Stimulated activated CD4-positive, alpha-beta T cell treated with anti-CD3 and anti-CD28 coated beads, Interleukin-1b, Interleukin-23, amount 100 ng/mL, for 1 hour (primary cell): ENCODE data around the gene KIF13A.
"Not testable (repeated sequence)": the region's sequence is repeated elsewhere in the genome, so short reads cannot be mapped to it uniquely, and the experiment has no call there.

ENCODE experiments used
- DNase-seq, 2 donors: peaks; one replicate each; pipeline ENCODE4 v3.0.0-alpha.2; 2020; ENCODE audit warnings: low read depth in 2 of 2

The KIF13A gene

DNA sequence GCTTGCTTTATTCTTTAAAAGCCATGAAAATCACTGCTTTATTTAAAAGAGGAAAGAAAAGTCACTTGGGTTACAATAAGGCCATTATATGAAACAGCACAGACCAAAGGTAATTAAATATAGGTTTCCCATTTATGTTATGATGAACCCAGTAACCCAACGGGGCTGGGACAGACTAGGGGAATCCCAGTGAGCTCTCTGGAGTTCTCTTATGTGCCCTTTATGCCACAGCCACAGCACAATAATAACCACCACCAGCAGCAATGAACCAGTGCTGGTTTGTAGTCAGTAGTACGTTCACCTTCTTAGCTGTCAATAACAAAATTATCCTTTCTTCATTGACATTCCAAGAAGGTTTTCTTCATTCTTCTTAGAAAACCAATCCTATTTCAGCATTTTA, 87.4 kb downstream of the KIF13A start:
- DNase-seq, result no peak

DNA sequence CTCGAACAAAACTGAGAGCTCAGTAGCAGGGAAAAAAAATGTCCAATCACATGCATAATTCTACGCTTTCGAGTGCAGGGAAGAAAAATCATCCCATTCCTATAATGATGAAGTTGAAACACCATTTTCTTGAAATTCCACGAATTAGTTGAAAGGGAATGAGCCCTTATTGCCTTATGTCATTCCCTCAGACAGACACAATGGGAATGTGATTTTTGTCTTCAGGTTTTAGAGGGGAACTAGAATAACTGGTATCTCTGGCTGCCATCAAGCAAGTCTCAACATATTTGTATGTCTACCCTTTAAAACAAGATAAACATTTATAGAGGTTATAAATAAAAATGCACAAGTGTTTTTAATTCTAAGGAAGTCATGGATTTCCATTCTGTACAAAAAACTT, 87.9 kb downstream of the KIF13A start:
- DNase-seq, result no peak

DNA sequence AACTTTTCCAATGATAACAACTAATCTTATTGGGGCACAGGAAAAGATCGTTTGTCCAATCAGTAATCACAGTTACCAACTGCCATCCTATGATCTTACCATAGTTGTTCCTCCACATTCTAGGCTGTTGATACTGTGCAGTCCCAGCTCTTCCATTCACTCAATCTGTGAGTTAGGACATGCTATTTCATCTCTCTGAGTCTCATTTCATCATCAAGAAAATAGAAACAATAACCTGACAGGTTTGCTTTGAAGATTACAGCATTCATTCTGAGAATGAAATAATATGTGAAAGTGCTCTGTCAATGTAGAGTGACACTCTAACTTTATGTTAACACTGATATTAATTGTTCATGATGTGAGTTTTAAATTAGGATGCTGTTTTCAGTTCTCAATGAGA, 89.8 kb downstream of the KIF13A start:
- DNase-seq, result no peak

- DNase-seq, result no peak
Observed at GRCh38 chr6:17894905-17895304, 92.5 kb downstream of the KIF13A start.

DNA sequence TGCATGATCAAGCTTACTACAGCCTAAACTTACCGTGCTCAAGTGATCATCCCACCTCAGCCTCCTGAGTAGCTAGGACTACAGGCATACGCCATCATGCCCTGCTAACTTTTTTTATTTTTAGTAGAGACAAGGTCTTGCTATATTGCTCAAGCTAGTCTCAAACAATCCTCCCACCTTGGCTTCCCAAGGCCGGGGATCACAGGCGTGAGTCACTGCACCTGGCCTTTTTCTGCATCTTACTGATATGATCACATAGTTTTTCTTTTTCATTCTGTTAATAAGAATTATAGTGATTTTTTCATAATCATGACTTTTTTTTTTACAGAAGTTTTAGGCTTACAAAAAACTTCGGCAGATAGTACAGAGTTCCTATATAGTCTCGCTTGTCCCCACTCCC, 93.2 kb downstream of the KIF13A start:
- DNase-seq, result no peak

- DNase-seq, result no peak
Observed at GRCh38 chr6:17892097-17892686, 95.2 kb downstream of the KIF13A start.

DNA sequence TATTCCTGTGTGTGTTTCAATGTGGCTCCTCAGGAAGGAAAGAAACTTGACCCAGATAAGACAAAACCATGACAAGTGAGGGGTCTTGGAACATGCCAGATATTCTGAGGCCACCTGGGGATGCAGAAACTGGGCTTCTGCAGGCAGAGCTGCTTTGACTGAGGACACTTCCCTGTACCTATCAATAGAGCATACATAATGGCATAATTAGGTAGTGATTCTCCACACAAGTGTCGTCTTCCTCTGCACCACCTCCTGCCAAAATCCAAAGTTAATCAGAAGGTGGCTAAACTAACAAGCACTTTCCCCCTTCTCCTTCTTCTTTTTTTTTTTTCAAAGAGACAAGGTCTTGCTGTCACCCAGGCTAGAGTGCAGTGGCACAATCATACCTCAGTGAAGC, 97.1 kb downstream of the KIF13A start:
- no peak for DNase-seq

DNA sequence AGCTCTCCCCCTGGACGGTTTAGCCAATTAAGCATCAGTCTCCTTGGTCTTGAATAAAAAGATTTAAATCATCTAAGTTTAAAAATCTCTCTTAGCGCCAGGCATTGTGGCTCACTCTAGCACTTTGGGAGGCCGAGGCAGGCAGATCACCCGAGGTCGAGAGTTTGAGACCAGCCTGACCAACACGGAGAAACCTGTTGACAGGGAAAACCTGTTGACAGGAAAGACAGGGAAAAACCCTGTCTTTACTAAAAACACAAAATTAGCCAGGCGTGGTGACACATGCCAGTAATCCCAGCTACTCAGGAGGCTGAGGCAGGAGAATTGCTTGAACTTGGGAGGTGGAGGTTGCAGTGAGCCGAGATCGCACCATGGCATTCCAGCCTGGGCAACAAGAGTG, 97.7 kb downstream of the KIF13A start:
- DNase-seq, result not testable (repeated sequence)

DNA sequence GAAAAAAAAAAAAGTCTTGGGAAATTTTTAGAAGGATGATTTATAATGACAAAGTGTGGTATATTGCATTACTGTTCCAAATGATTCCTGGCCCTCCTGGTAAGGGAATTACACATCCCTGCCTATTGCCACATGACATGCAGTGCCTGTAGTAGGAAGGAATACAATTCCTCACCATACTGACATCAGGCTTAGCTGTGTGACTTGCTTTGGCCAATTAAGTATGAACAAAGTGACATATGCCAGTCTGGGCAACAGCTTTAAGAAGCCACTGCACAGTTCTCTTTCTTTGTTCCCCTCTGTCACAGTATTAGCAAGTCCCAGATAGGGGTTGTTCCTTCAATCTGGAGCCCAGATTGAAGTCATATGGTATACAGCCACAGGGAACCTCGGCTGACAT, 100.5 kb downstream of the KIF13A start:
- no peak for DNase-seq

- no peak for DNase-seq
Observed at GRCh38 chr6:17885889-17886576, 101.4 kb downstream of the KIF13A start.

- no peak for DNase-seq
Observed at GRCh38 chr6:17884498-17885478, 102.6 kb downstream of the KIF13A start.

- DNase-seq, result no peak
Observed at GRCh38 chr6:17883665-17884497, 103.6 kb downstream of the KIF13A start.

DNA sequence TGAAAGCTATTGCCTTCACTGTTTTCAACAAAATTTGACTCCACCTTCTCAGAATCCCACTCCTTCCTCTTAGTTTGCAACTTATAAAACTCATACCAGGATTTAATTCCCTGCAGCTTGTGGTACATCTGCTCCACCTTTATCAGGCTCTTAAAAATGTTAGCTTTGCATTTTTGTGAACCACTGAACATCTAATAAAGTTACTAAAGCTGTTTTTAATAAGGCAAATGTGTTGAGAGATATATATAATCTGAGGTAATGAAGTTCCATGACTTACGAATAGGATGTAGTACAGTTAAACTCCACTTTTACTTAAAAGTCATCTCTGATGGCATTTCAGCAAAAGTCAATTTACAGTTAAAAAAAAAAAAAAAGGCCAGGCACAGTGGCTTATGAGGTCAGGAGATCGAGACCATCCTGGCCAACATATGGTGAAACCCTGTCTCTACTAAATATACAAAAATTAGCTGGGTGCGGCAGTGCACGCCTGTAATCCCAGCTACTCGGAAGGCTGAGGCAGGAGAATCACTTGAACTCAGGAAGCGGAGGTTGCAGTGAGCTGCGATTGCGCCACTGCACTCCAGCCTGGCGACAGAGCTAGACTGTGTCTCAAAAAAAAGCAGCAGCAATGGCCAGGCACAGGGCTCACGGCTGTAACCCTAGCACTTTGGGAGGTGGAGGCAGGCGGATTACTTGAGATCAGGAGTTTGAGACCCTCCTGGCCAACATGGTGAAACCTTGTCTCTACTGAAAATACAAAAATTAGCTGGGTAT, 106.2 kb downstream of the KIF13A start:
- no peak for DNase-seq

DNA sequence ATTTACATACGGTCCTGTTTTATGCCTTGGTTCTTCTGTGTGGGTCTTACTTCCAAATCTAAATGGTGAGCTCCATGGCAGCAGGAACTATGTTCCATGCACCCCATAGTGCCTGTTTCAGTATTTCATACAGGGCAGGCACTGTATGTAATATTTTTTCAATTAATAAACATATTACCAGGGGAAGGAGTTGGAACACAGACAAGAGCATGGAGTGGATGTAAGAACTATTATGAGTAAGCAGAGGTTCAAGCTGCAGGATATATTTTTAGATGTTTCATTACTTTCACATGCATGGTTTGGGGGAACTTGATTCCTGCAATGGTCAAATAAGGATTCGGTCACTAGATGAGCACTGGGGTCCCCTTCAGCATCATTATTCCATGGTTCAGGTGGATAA, 108.3 kb downstream of the KIF13A start:
- no peak for DNase-seq

DNA sequence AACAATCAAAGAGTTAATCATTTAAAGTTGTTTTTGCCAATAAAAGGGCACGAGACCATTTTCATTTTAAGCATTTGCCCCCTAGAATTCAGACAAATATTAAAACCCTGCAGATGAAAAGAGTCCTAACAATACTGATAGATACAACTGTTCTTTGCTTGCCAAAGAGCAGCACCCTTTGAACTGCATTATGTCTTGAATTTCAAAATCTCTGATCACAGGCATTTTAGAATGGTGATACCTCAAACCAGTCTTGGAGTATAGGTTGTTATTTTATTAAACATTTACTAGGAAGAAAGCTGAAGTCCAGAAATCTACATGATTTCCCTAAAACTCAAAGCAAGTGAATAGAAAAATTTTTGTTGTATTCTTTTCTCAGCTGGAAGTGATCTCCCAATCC, 108.7 kb downstream of the KIF13A start:
- DNase-seq, result no peak

DNA sequence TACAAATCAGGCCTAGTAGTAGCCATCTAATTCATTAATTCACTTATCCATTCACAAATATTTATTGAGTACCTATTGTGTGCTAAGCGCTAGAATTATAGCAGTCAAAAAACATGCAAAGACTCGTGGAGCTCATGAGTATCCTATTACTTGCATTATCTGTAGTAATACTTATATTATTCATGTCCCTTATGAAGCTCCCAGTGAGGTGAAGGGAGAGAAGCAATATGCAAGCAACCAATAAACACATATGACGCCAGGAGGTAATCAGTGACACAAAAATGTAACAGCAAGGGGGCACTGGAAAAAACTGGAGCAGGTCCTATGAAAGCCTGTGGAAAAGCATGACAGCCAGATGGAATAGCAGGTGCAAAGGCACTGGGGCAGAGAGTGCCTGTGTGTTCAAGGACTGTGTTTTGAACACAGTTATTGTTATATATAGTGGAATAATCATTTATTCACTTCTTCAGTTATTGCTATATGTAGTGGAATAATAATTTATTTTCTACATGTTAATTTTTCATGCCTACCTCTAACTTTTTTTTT, 109.5 kb downstream of the KIF13A start:
- no peak for DNase-seq

GRCh38 chr6:17877196-17877894, 110.1 kb downstream of the KIF13A start:
- DNase-seq, result no peak

GRCh38 chr6:17874753-17875152, 112.7 kb downstream of the KIF13A start:
- no peak for DNase-seq

DNA sequence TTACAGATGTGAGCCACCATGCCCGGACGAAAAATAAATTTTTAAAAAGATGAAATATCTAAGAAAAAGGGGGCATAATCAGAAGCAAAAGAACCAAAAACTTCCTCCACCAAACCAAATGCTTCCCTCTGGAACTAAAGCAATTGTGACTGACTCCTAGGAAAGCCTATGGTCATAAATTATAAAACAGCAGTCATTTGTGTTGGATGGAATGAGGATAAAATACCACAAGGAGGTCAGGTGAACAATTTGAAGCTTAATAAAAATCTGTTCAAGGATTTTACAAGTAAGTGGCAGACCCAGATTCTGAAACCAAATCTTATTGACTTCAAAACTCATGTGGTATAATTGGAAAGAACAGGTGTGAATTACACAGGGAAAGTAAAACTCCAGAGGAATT, 114.5 kb downstream of the KIF13A start:
- no peak for DNase-seq

DNA sequence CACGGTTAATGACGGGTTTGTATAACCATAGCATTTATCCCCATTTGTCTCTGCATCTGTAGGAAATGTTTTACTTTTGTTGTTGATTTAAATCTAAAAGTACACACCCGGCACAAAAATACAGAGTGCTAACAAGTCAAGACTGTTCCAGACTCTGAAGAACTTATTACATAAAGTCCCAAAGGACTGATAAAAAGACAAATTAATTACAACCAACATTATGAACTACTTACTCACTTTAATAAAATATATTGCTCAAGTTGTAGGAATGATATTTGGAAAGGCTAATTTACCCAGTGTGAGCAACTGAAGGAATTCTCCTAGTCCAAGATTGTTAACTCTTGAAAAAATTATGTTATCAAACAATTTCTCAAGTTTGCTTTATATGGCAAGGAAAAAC, 115.6 kb downstream of the KIF13A start:
- no peak for DNase-seq
